DND-41 (cell line): ENCODE measurements around the gene ST6GALNAC3.

Experiments used
- CTCF ChIP-seq: IDR thresholded peaks from 2 replicates; pipeline ENCODE4 v1.5.1; 2012; ENCODE audit warnings: borderline replicate concordance, low read length, moderate library complexity, mild to moderate bottlenecking; ENCODE audit not compliant: poor library complexity, severe bottlenecking; ENCODE audit errors: extremely low read depth
- EZH2 ChIP-seq: IDR thresholded peaks from 3 replicates; pipeline ENCODE4 v1.6.1; 2012; ENCODE audit warnings: borderline replicate concordance, low read depth, mild to moderate bottlenecking, moderate library complexity, low read length, inconsistent platforms; ENCODE audit not compliant: severe bottlenecking

GRCh38 chr1:76084029-76084627, 9.6 kb downstream of the ST6GALNAC3 start:
- TF ChIP-seq CTCF (no peak), EZH2 (no peak)
